GM23248 (cell line): ENCODE data around the gene TMEM266.

Experiments
- EZH2 ChIP-seq: fragments of 200-600 bp; sonication (generic); IDR thresholded peaks from 2 replicates; pipeline ENCODE4 v1.6.1; 2018; ENCODE audit warnings: antibody characterized with exemption, mild to moderate bottlenecking; ENCODE audit not compliant: insufficient read depth, poor library complexity, severe bottlenecking
- EZH2phosphoT487 ChIP-seq: fragments of 200-600 bp; sonication (generic); IDR thresholded peaks from 2 replicates; pipeline ENCODE4 v1.6.1; 2018; ENCODE audit warnings: antibody characterized with exemption, moderate library complexity, mild to moderate bottlenecking, low read depth; ENCODE audit not compliant: insufficient read depth

DNA sequence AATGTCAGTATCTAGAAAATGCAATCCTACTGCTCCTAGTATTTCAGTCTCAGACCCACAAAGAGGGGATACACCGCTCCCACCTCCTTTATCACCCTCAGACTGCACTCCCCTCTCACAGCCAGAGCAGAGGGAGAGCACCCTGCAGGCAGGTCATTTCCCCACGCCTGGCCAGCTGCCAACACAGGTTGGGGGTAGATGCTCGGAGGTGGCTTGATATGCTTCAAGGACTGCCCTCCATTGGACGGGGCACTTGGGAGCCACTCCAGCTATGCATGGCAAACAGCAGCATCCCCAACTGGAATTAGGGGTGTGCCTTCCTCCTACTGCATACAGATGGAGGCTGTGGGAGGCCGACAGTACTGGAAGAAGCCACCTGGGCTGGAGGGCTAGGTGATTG lies 41.9 kb downstream of the TMEM266 start:
- TF ChIP-seq EZH2 (no peak), EZH2phosphoT487 (no peak)
